PC-3 (cell line): ENCODE measurements around the gene SEPTIN10.

Experiments used
- EZH2 ChIP-seq: fragments of 300-600 bp; sonication (generic); IDR thresholded peaks from one replicate; pipeline ENCODE4 v1.6.1; 2017; ENCODE audit warnings: antibody characterized with exemption, mild to moderate bottlenecking, low read length; ENCODE audit not compliant: unreplicated experiment
- EZH2phosphoT487 ChIP-seq: fragments of 300-600 bp; sonication (generic); IDR thresholded peaks from 2 replicates; pipeline ENCODE4 v1.6.1; 2018; ENCODE audit warnings: mild to moderate bottlenecking, antibody characterized with exemption, low read length, borderline replicate concordance
- TF ChIP-seq, protein P1 (sequence below): fragments of 300-600 bp; sonication (generic); conservative IDR thresholded peaks from 2 replicates; pipeline ENCODE4 v1.5.1; 2017; ENCODE audit warnings: antibody characterized with exemption, low read depth, mild to moderate bottlenecking, low read length

GRCh38 chr2:109511168-109511567, 102.6 kb downstream of the SEPTIN10 start:
- TF ChIP-seq, protein P1, sequence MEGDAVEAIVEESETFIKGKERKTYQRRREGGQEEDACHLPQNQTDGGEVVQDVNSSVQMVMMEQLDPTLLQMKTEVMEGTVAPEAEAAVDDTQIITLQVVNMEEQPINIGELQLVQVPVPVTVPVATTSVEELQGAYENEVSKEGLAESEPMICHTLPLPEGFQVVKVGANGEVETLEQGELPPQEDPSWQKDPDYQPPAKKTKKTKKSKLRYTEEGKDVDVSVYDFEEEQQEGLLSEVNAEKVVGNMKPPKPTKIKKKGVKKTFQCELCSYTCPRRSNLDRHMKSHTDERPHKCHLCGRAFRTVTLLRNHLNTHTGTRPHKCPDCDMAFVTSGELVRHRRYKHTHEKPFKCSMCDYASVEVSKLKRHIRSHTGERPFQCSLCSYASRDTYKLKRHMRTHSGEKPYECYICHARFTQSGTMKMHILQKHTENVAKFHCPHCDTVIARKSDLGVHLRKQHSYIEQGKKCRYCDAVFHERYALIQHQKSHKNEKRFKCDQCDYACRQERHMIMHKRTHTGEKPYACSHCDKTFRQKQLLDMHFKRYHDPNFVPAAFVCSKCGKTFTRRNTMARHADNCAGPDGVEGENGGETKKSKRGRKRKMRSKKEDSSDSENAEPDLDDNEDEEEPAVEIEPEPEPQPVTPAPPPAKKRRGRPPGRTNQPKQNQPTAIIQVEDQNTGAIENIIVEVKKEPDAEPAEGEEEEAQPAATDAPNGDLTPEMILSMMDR = no peak
- no peak for TF ChIP-seq EZH2
- no peak for TF ChIP-seq EZH2phosphoT487
